Stimulated activated naive B cell treated with anti-CD40 and anti-IgM and Interleukin-4, amounts not matched to agents 10 μg/mL and 1 μg/mL and 100 μg/mL, for 72 hours (primary cell): ENCODE measurements around the gene VPS4B.
A peak's percentile ranks its signal among the peaks of the same experiment; 100 is the strongest.
"Not testable (repeated sequence)": the region's sequence is repeated elsewhere in the genome, so short reads cannot be mapped to it uniquely, and the experiment has no call there.

Source experiments
- ATAC-seq, 2 donors: fragments of 150-1000 bp; cut with Tn5 transposase; replicated peaks; 2 replicates each; pipeline ENCODE4 v1.10.0; 2021; ENCODE audit warnings: moderate library complexity in 1 of 2
- DNase-seq: peaks from one replicate; pipeline ENCODE4 v3.0.0; 2021
- H3K27ac Mint-ChIP-seq: one replicate; pipeline ENCODE4 v1.8.0; 2022; ENCODE audit warnings: mild to moderate bottlenecking, mixed read lengths
- H3K27me3 Mint-ChIP-seq, 2 donors: one replicate each; pipeline ENCODE4 v1.8.0; 2022; ENCODE audit warnings: mixed read lengths in 2 of 2
- H3K36me3 Mint-ChIP-seq, 2 donors: one replicate each; pipeline ENCODE4 v1.8.0; 2022; ENCODE audit warnings: mixed read lengths in 2 of 2, mild to moderate bottlenecking in 1 of 2
- H3K4me1 Mint-ChIP-seq, 2 donors: one replicate each; pipeline ENCODE4 v1.8.0; 2022; ENCODE audit warnings: mixed read lengths in 2 of 2, mild to moderate bottlenecking in 1 of 2
- H3K4me3 Mint-ChIP-seq, 2 donors: one replicate each; pipeline ENCODE4 v1.8.0; 2022; ENCODE audit warnings: mild to moderate bottlenecking in 2 of 2, mixed read lengths in 2 of 2, moderate library complexity in 1 of 2
- H3K9me3 Mint-ChIP-seq, 2 donors: one replicate each; pipeline ENCODE4 v1.8.0; 2022; ENCODE audit warnings: mixed read lengths in 2 of 2, mild to moderate bottlenecking in 1 of 2

Gene VPS4B

DNA sequence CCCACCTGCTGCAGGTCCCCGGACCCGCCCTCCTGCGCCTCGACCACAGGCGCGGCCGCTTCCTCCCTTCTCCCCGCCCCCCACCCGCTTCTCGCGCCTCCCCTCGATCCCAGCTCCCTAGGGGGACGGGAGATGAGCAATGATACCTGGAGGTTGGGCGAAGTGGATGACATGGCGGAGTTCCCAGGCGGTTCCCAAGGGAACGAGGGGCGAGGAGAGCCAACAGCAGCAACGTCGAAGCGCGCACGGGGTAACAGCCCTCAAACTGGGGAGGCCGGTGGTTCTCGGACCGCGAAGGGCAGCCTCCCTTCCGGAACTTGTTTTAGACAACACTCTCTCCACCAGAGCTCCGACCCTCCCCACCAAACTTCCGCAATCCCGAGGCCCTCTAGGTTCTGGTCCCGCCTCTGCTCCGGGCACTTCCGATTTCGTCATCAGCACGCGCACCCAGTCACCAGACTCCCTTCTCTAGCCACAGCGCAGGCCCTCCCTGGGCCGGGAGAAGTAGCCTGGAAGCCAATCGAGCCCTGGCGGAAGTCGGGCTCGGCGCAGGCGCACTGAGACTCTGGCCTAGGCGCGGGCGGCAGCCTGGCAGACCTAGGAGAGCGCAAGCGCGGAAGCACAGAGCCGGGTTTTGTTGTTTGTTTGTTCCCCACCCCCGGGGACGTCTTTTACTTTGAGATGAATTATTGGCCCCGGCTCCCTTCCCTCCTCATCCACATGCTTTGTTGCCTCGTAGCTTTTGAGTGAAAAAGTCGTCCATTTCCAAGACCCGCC is at the start of gene VPS4B:
VPS4B (minus strand) TSS at position 390 of the 777 bp plus-strand sequence; CDS start at position 173, 217 bp downstream.
- H3K36me3 Mint-ChIP-seq: peaks cover 0 to 5% of the 10 kb centered on the region in 2 donors
- H3K4me3 Mint-ChIP-seq: peak within 1 kb of the TSS; percentile 98
- peaks cover 0 to 8% of the 10 kb centered on the region in 2 donors for H3K27me3 Mint-ChIP-seq
- peak; percentile 100 for DNase-seq
- peak within 1 kb of the TSS; percentile 99 for H3K27ac Mint-ChIP-seq
- H3K4me1 Mint-ChIP-seq: peaks cover 16% of the 10 kb centered on the region in 2 donors
- ATAC-seq: peak; percentile 98 to 99
- H3K9me3 Mint-ChIP-seq: no peaks in the 10 kb centered on the region

DNA sequence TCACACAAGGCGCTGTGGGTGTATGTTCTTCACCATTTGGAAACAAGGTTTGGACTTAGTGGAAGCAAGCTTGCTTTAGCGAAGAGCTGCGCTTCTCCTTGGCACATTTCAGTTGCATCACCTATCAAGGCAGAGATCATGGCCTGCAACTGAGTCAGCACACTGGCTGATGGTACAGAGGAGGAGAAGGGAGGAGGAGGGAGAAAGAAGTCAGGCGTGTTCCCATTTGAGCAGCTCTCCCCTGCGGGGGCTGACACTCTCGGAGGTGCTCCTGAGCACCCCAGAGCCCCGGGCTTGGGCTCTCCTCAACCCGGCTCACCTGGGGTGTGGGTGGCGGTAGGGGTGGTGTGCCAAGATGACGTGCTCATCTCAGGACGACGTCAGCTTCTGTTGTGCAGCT is 48.5 kb upstream of the VPS4B start:
- no peak for DNase-seq
- H3K4me1 Mint-ChIP-seq: no peaks in the 10 kb centered on the region
- H3K27me3 Mint-ChIP-seq: peaks cover 4 to 25% of the 10 kb centered on the region in 2 donors
- ATAC-seq: no peak
- no peak overlapping the region for H3K27ac Mint-ChIP-seq
- no peak overlapping the region for H3K4me3 Mint-ChIP-seq
- H3K9me3 Mint-ChIP-seq: no peaks in the 10 kb centered on the region
- H3K36me3 Mint-ChIP-seq: no peaks in the 10 kb centered on the region

DNA sequence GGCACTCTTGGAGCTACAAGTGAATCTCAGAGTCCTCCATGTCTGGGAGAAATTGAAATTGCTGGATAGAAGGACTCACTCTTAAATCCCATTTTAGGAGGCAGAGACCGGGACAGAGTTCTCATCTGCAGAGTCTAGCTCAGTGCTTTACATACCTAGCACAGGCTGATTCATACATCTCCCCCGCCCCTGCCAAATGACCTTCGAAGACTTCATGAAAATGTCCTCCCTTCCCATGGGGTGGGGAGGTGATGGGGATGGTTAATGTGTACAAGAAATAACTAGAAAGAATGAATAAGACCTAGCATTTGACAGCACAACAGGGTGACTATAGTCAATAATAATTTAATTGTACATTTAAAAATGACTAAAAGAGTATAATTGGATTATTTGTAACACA is 46.3 kb upstream of the VPS4B start:
- Mint-ChIP-seq H3K36me3 (no peaks in the 10 kb centered on the region), H3K27me3 (peaks cover 12 to 25% of the 10 kb centered on the region in 2 donors), H3K27ac (no peak overlapping the region), H3K4me1 (no peaks in the 10 kb centered on the region), H3K9me3 (no peaks in the 10 kb centered on the region), H3K4me3 (no peak overlapping the region)
- DNase-seq (no peak), ATAC-seq (no peak)

DNA sequence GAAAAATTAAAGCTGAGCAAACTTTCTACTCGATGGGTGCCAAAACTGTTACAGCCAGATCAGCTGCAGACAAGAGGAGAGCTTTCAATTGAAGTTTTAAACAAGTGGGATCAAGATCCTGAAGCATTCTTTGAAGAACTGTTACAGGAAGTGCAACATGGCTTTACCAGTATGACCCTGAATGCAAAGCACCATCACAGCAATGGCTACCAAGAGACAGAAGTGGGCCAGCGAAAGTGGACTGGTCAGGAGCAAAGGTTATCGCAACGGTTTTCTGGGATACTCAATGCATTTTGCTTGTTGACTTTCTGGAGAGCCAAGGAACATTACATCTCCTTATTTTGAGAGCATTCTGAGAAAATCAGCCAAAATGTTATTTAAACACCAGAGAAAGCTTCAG is 45.4 kb upstream of the VPS4B start:
- H3K27ac Mint-ChIP-seq: no peak overlapping the region
- H3K27me3 Mint-ChIP-seq: peaks cover 12 to 30% of the 10 kb centered on the region in 2 donors
- DNase-seq (no peak), ATAC-seq (no peak)
- no peak overlapping the region for H3K4me3 Mint-ChIP-seq
- no peaks in the 10 kb centered on the region for H3K9me3 Mint-ChIP-seq
- no peaks in the 10 kb centered on the region for H3K4me1 Mint-ChIP-seq
- H3K36me3 Mint-ChIP-seq: no peaks in the 10 kb centered on the region

DNA sequence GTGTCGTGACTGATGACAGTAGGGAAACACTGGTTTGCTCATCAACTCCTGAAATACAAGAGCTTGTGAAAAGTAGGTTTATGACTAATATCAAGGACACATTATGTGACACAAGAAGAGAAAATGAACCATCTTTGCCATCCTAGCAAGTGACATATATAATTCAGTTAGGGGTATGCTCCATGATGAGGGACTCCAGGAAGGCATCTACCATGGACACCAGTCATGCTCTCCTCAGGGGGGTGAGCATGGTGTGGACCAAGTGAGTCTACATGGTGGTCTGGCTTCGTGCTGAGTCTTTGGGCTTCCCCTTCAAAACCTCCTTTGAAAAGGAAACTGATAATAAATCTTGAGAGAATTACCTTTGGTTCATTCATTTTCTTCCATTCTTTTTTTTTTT is 42.8 kb upstream of the VPS4B start:
- peaks cover 12 to 23% of the 10 kb centered on the region in 2 donors for H3K27me3 Mint-ChIP-seq
- H3K36me3 Mint-ChIP-seq: no peaks in the 10 kb centered on the region
- no peak overlapping the region for H3K27ac Mint-ChIP-seq
- ATAC-seq (no peak), DNase-seq (no peak)
- no peaks in the 10 kb centered on the region for H3K9me3 Mint-ChIP-seq
- no peak overlapping the region for H3K4me3 Mint-ChIP-seq
- H3K4me1 Mint-ChIP-seq: no peaks in the 10 kb centered on the region

DNA sequence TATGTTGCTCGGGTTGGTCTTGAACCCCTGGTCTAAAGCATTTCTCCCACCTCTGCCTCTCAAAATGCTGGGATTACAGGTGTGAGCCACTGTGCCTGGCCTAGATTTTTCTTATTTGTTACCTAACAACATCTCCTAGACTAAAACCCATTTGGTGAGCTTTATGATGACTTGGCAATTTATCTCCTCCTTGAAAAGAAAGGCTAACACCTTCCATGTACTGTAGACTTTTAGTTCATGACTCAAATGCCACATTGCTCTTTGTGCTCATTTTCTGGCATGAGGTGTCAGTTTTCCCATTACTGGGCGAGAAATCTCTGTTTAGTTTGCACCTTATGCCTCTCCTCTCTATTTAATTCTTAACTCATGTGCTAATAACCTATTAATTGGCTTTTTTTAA is 42.2 kb upstream of the VPS4B start:
- Mint-ChIP-seq H3K27ac (no peak overlapping the region), H3K27me3 (peaks cover 12 to 23% of the 10 kb centered on the region in 2 donors), H3K4me3 (no peak overlapping the region), H3K9me3 (no peaks in the 10 kb centered on the region), H3K4me1 (no peaks in the 10 kb centered on the region), H3K36me3 (no peaks in the 10 kb centered on the region)
- ATAC-seq (no peak), DNase-seq (no peak)

DNA sequence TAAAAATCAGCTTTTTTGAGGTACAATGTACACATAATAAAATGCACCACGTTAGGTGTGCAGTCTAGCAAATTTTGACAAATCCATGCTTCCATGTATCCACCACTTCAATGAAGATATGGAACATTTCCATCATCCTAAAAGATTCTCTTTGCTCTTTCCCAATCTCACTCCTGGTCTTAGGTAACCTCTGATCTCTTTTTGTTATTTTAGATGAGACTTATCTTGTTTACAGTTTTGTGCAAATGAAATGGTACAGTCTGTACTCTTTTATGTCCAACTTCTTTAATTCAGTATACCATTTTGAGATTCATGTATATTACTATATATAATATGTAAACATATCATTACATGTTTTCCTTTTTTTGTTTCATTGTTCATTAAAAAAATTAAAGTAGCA is 38.1 kb upstream of the VPS4B start:
- DNase-seq (no peak), ATAC-seq (no peak)
- Mint-ChIP-seq H3K27ac (no peak overlapping the region), H3K27me3 (peaks cover 12 to 27% of the 10 kb centered on the region in 2 donors), H3K9me3 (no peaks in the 10 kb centered on the region), H3K4me1 (no peaks in the 10 kb centered on the region), H3K4me3 (no peak overlapping the region), H3K36me3 (no peaks in the 10 kb centered on the region)

DNA sequence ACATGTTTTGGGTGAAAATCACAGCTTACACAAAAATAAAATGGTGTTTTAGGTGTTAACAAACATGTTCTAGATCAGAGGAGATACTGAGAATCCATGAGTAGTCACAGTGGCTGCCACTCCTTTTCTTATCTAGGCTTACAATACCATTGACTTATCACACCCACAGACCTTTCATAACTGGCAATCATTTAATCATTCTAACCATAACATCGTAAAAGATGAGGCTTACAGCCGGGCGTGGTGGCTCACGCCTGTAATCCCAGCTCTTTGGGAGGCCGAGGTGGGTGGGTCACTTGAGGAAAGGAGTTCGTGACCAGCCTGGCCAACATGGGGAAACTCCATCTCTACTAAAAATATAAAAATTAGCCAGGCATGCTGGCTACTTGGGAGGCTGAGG is 35.7 kb upstream of the VPS4B start:
- Mint-ChIP-seq H3K4me3 (no peak overlapping the region), H3K27ac (no peak overlapping the region), H3K36me3 (no peaks in the 10 kb centered on the region), H3K9me3 (no peaks in the 10 kb centered on the region), H3K27me3 (peaks cover 4 to 10% of the 10 kb centered on the region in 2 donors), H3K4me1 (no peaks in the 10 kb centered on the region)
- no peak for ATAC-seq
- no peak for DNase-seq

DNA sequence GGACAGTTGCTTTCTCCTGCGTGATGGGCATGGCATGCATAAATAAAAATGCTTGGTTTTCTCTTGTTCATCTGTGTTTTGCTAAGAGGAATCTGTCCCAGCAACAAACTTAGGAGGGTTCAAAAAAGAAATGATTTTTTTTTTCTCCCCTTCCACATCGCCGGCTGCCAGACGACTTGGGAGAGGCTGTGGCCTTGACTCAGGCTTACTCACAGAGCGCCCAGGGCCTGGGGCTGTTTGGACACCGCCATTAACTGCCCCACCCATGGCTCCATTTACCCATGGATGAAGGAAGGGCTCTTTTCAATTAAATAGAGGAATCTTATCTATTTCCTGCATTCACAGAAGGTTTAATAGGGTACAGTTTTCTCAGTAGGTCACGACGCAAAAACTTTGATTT is 32.2 kb upstream of the VPS4B start:
- Mint-ChIP-seq H3K4me1 (no peaks in the 10 kb centered on the region), H3K36me3 (no peaks in the 10 kb centered on the region), H3K27ac (no peak overlapping the region), H3K9me3 (no peaks in the 10 kb centered on the region), H3K4me3 (no peak overlapping the region), H3K27me3 (peaks cover 0 to 5% of the 10 kb centered on the region in 2 donors)
- no peak for ATAC-seq
- DNase-seq: no peak

DNA sequence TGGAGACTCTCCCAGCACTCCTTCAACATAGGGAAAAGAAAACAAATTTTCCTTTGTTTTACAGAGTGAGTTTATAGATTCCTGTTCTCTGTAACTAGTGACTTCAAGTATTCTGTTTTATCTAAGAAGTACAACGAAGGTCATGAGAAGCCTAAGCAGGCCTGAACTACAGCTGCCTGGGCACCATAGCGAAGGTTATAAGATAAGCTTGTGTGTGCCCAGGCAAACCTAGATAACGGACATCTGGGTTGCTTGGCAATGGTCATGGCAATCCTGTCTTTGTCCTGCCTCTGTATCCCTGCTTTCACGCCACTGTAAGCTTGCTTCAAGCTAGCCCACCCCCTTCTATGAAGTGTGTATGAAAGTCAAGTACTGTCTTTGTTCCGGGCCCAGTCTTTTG is 30.5 kb upstream of the VPS4B start:
- not testable (repeated sequence) for H3K4me3 Mint-ChIP-seq, DNase-seq, H3K9me3 Mint-ChIP-seq, ATAC-seq, H3K27ac Mint-ChIP-seq, H3K4me1 Mint-ChIP-seq, H3K27me3 Mint-ChIP-seq, H3K36me3 Mint-ChIP-seq

DNA sequence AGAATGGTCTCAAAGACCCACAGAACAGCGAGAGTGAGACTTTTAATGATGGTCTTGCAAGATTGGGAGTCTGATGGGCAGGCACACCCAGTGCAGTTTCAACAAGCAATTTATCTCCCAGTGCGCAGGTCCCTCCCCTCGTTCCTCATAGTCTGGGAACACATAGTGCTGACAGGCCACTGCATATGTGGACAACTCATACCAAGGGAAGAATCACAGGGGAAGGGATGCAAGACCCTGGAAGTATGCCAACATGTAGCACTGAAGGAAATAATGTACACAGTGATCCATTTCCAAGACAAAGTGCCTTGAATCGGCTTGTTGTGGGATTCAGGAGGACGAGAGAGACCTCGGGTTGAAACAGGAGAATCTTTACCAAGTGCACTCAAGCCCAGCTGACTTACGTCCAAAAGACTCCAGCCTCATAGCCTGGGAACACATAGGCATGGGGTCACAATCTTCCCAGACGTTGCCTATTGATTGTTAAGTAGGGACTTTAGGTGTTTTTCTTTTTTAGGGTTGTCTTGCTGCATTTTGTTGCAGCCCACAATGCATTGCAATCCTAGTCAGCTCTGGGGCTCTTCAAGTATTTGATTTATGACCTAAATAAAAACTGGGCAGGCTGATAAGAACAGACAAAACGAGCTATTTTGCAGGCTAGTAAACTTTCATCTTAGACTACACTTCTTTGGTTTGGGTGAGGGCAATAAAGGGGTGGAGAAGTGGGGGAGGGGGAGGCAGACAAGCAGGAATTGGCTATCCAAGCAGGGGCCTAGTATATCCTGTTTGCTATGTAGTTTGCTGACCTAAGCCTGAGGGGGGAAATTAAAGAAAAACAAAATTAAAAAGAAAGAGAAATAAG is 29.8 kb upstream of the VPS4B start:
- H3K4me3 Mint-ChIP-seq: no peak overlapping the region
- H3K4me1 Mint-ChIP-seq: no peaks in the 10 kb centered on the region
- H3K9me3 Mint-ChIP-seq: no peaks in the 10 kb centered on the region
- no peak for ATAC-seq
- no peaks in the 10 kb centered on the region for H3K36me3 Mint-ChIP-seq
- no peak for DNase-seq
- peaks cover 0 to 5% of the 10 kb centered on the region in 2 donors for H3K27me3 Mint-ChIP-seq
- no peak overlapping the region for H3K27ac Mint-ChIP-seq

DNA sequence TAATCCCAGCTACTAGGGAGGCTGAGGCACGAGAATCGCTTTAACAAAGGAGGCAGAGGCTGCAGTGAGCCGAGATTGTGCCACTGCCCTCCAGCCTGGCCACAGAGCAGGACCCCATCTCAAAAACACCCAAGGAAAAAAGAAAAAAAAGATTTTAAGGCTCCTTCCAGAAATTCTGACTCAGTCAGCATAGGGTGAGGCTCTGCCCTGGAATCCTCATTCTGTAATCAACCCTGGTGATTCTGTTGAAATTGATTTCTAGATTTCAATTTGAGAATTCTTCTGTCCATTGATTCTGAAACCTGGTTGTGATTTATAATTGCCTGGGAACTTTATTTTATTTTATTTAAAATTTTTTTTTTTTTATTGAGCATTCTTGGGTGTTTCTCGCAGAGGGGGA is 27.1 kb upstream of the VPS4B start:
- Mint-ChIP-seq H3K27ac (no peak overlapping the region), H3K4me3 (no peak overlapping the region), H3K4me1 (peaks cover 9 to 14% of the 10 kb centered on the region in 2 donors), H3K27me3 (no peaks in the 10 kb centered on the region), H3K36me3 (no peaks in the 10 kb centered on the region), H3K9me3 (peaks cover 0 to 1% of the 10 kb centered on the region in 2 donors)
- no peak for ATAC-seq
- no peak for DNase-seq

DNA sequence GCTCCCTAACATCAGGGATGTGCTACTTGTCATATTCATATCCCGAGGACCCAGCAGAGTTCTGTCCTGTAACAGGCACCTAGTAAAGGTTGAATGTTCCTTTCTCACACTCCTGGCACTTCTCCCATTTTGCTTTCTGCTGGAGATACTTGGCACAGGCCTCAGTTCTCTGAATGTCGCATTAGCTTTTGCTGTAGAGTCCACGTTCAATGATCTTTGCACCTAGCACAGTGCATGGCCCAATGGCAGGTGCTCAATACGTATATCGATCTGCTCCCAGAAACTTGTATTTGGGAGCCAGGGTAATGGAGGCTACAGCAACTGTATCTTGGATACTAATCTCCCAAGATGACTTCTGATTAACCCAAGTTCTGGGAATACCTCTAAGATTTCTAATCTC is 24.8 kb upstream of the VPS4B start:
- Mint-ChIP-seq H3K9me3 (peaks cover 0 to 1% of the 10 kb centered on the region in 2 donors), H3K36me3 (no peaks in the 10 kb centered on the region), H3K4me1 (peaks cover 13 to 23% of the 10 kb centered on the region in 2 donors), H3K4me3 (no peak overlapping the region), H3K27me3 (no peaks in the 10 kb centered on the region), H3K27ac (no peak overlapping the region)
- ATAC-seq (no peak), DNase-seq (no peak)

DNA sequence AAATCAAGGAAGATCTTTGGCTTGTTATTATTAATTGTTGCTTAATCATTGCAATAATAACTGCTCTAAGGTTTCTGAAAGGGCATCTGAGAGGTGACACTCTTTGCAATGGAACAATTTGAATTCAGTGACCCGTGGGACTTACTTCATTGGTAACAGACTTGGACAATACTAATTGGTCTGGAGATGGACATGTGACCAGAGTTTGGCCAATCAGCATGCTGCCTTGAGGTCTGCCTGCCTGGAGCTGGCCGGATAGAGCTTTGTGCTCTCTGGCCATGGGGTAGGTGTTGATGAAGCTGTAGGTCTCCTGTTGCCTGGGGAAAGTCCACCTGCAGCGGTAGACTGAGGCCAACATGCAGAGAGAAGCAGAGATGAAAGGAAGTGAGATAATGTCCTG is 24.0 kb upstream of the VPS4B start:
- H3K4me1 Mint-ChIP-seq: peaks cover 13 to 23% of the 10 kb centered on the region in 2 donors
- DNase-seq (no peak), ATAC-seq (peak; percentile 38 to 55)
- H3K27me3 Mint-ChIP-seq: no peaks in the 10 kb centered on the region
- H3K4me3 Mint-ChIP-seq: no peak overlapping the region
- H3K9me3 Mint-ChIP-seq: peaks cover 0 to 1% of the 10 kb centered on the region in 2 donors
- no peaks in the 10 kb centered on the region for H3K36me3 Mint-ChIP-seq
- no peak overlapping the region for H3K27ac Mint-ChIP-seq

DNA sequence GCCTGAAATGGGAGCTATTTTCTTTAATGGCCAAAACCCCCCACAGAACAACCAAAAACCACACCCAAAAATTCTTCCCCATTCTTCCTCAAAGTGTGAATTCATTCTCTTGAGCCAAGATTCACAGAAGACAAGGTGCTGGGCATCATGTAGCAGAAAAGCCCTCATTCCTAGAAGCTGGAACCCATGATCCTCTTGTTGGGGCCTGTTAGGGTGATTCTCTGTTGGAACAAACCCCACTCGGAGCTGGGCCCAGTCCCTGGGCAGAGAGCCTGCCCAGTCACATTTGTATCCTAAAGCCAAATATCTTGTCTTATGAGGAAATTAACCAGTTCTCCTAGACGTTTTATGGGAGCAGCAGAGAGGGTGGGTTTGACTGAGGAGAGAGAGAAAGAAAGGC is 22.8 kb upstream of the VPS4B start:
- DNase-seq: no peak
- no peak for ATAC-seq
- H3K36me3 Mint-ChIP-seq: no peaks in the 10 kb centered on the region
- no peak overlapping the region for H3K4me3 Mint-ChIP-seq
- no peak overlapping the region for H3K27ac Mint-ChIP-seq
- peaks cover 0 to 1% of the 10 kb centered on the region in 2 donors for H3K9me3 Mint-ChIP-seq
- peaks cover 13 to 23% of the 10 kb centered on the region in 2 donors for H3K4me1 Mint-ChIP-seq
- H3K27me3 Mint-ChIP-seq: no peaks in the 10 kb centered on the region
